DMS79 treated with DMSO at 0.1 percent for 48 hours (cell line): Measurements from ENCODE around the gene TNFRSF1A.

Source experiments
- DNase-seq: peaks from one replicate; lab custom pipeline; 2025; lab: John Stamatoyannopoulos, UW

Gene TNFRSF1A

GRCh38 chr12:6374028-6374785, 32.3 kb upstream of the TNFRSF1A start:
- DNase-seq: peak; percentile 10

GRCh38 chr12:6373022-6373787, 31.3 kb upstream of the TNFRSF1A start:
- peak; percentile 95 for DNase-seq

GRCh38 chr12:6372403-6373003, 30.6 kb upstream of the TNFRSF1A start:
- peak; percentile 92 for DNase-seq

- peak; percentile 96 for DNase-seq
Observed at GRCh38 chr12:6370994-6371754, 29.3 kb upstream of the TNFRSF1A start.

- DNase-seq: no peak
Observed at GRCh38 chr12:6370576-6370935, 28.7 kb upstream of the TNFRSF1A start.

- DNase-seq: no peak
Observed at GRCh38 chr12:6369916-6370575, 28.2 kb upstream of the TNFRSF1A start.

GRCh38 chr12:6368906-6369525, 27.1 kb upstream of the TNFRSF1A start:
- no peak for DNase-seq

GRCh38 chr12:6367969-6368892, 26.4 kb upstream of the TNFRSF1A start:
- no peak for DNase-seq

- DNase-seq: peak; percentile 80
Observed at GRCh38 chr12:6367065-6367968, 25.4 kb upstream of the TNFRSF1A start.

GRCh38 chr12:6364044-6364374, 22.1 kb upstream of the TNFRSF1A start:
- no peak for DNase-seq

- DNase-seq: no peak
Observed at GRCh38 chr12:6363330-6364043, 21.6 kb upstream of the TNFRSF1A start.

GRCh38 chr12:6363010-6363329, 21.1 kb upstream of the TNFRSF1A start:
- DNase-seq: no peak

GRCh38 chr12:6362403-6362802, 20.5 kb upstream of the TNFRSF1A start:
- no peak for DNase-seq

- DNase-seq: no peak
Observed at GRCh38 chr12:6361834-6362233, 20.0 kb upstream of the TNFRSF1A start.

- peak; percentile 96 for DNase-seq
Observed at GRCh38 chr12:6360578-6361490, 19.0 kb upstream of the TNFRSF1A start.

GRCh38 chr12:6360080-6360571, 18.2 kb upstream of the TNFRSF1A start:
- no peak for DNase-seq

- no peak for DNase-seq
Observed at GRCh38 chr12:6358881-6359280, 17.0 kb upstream of the TNFRSF1A start.
